SU-DHL-6 (cell line): Measurements from ENCODE around the gene SAXO1.

Source experiments
- H2AFZ ChIP-seq: fragments of 200-600 bp; sonication (generic); 2 replicates; pipeline ENCODE4 v1.6.1; 2014; ENCODE audit warnings: low read depth, mild to moderate bottlenecking, moderate library complexity, mixed read lengths, antibody characterized with exemption, low read length; ENCODE audit not compliant: severe bottlenecking
- H3F3A ChIP-seq: fragments of 200-600 bp; shearing (Covaris generic); 2 replicates; pipeline ENCODE4 v1.6.0; 2016; ENCODE audit warnings: antibody characterized with exemption, mild to moderate bottlenecking; ENCODE audit not compliant: insufficient read depth
- H3K27ac ChIP-seq: fragments of 200-600 bp; sonication (generic); 2 replicates; pipeline ENCODE4 v1.5.1; 2016; ENCODE audit warnings: low read depth, mild to moderate bottlenecking, low read length, moderate library complexity, mixed read lengths
- H3K27me3 ChIP-seq: fragments of 200-600 bp; sonication (generic), shearing (Covaris generic); 2 replicates; pipeline ENCODE4 v1.6.0; 2014; ENCODE audit warnings: mild to moderate bottlenecking, low read length
- H3K36me3 ChIP-seq: fragments of 200-600 bp; sonication (generic); 2 replicates; pipeline ENCODE4 v1.6.1; 2014; ENCODE audit warnings: mild to moderate bottlenecking, low read length, mixed read lengths
- H3K4me2 ChIP-seq: fragments of 300-600, 200-600 bp; shearing (Covaris generic), sonication (generic); 2 replicates; pipeline ENCODE4 v1.6.0; 2014; ENCODE audit warnings: low read length, low read depth, mild to moderate bottlenecking; ENCODE audit not compliant: poor library complexity, severe bottlenecking
- H3K4me3 ChIP-seq: fragments of 200-600 bp; sonication (generic); 2 replicates; pipeline ENCODE4 v1.5.1; 2014; ENCODE audit warnings: antibody characterized with exemption, low read length, mild to moderate bottlenecking, mixed read lengths; ENCODE audit not compliant: insufficient read depth, poor library complexity, severe bottlenecking
- H3K79me2 ChIP-seq: fragments of 200-600 bp; sonication (generic); 2 replicates; pipeline ENCODE4 v1.6.1; 2014; ENCODE audit warnings: mild to moderate bottlenecking, low read length, moderate library complexity; ENCODE audit not compliant: insufficient read depth
- H3K9ac ChIP-seq: fragments of 200-600 bp; sonication (generic); 2 replicates; pipeline ENCODE4 v1.7.0; 2014; ENCODE audit warnings: mild to moderate bottlenecking, low read length
- H3K9me2 ChIP-seq: fragments of 200-600 bp; sonication (generic); replicated peaks from 2 replicates; pipeline ENCODE4 v1.6.1; 2014; ENCODE audit warnings: low read length; ENCODE audit not compliant: insufficient read depth
- H3K9me3 ChIP-seq: fragments of 200-600 bp; sonication (generic); 2 replicates; pipeline ENCODE4 v1.6.1; 2014; ENCODE audit warnings: low read length, mixed read lengths; ENCODE audit not compliant: insufficient read depth
- H4K20me1 ChIP-seq: fragments of 200-600 bp; sonication (generic); 2 replicates; pipeline ENCODE4 v1.6.1; 2014; ENCODE audit warnings: low read depth, mild to moderate bottlenecking, antibody characterized with exemption, low read length, moderate library complexity, mixed read lengths
- CTCF ChIP-seq: fragments of 200-600 bp; sonication (generic); IDR thresholded peaks from one replicate; pipeline ENCODE4 v1.5.1; 2017; ENCODE audit warnings: antibody characterized with exemption, mild to moderate bottlenecking, low read length, moderate library complexity; ENCODE audit not compliant: insufficient read depth, poor library complexity, severe bottlenecking
- EZH2phosphoT487 ChIP-seq: fragments of 200-600 bp; sonication (generic), shearing (Covaris generic); conservative IDR thresholded peaks from 2 replicates; pipeline ENCODE4 v1.6.1; 2018; ENCODE audit warnings: mild to moderate bottlenecking, antibody characterized with exemption, low read length, moderate library complexity, mixed read lengths

Gene SAXO1

GRCh38 chr9:18905028-18905882 lies 127.8 kb downstream of the SAXO1 start:
- Histone ChIP-seq H3K27me3 (no peaks in the 10 kb centered on the region), H3K36me3 (no peaks in the 10 kb centered on the region), H3K79me2 (no peaks in the 10 kb centered on the region), H3K4me3 (no peak overlapping the region), H3K9me3 (no peaks in the 10 kb centered on the region), H4K20me1 (no peaks in the 10 kb centered on the region), H3K9me2 (no peaks in the 10 kb centered on the region), H2AFZ (no peak overlapping the region), H3K9ac (no peak overlapping the region), H3F3A (no peaks in the 10 kb centered on the region), H3K27ac (no peak overlapping the region), H3K4me2 (no peak overlapping the region)
- TF ChIP-seq EZH2phosphoT487: no peak

- Histone ChIP-seq H3K4me2 (no peak overlapping the region), H3K27me3 (no peaks in the 10 kb centered on the region), H3K9ac (no peak overlapping the region), H3K36me3 (no peaks in the 10 kb centered on the region), H3K79me2 (no peaks in the 10 kb centered on the region), H2AFZ (no peak overlapping the region), H3K27ac (no peak overlapping the region), H4K20me1 (no peaks in the 10 kb centered on the region), H3K9me2 (no peaks in the 10 kb centered on the region), H3K9me3 (no peaks in the 10 kb centered on the region), H3F3A (no peaks in the 10 kb centered on the region), H3K4me3 (no peak overlapping the region)
- TF ChIP-seq CTCF (no peak), EZH2phosphoT487 (no peak)
These were observed 129.6 kb downstream of the SAXO1 start for GRCh38 chr9:18903450-18903849.

GRCh38 chr9:18896531-18897179 lies 136.4 kb downstream of the SAXO1 start:
- no peak for TF ChIP-seq CTCF
- no peak for TF ChIP-seq EZH2phosphoT487
- Histone ChIP-seq H3K36me3 (no peaks in the 10 kb centered on the region), H3K4me3 (no peak overlapping the region), H2AFZ (no peak overlapping the region), H3K79me2 (no peaks in the 10 kb centered on the region), H3F3A (no peaks in the 10 kb centered on the region), H3K9me2 (no peaks in the 10 kb centered on the region), H4K20me1 (no peaks in the 10 kb centered on the region), H3K27me3 (no peaks in the 10 kb centered on the region), H3K27ac (no peak overlapping the region), H3K9me3 (no peaks in the 10 kb centered on the region), H3K4me2 (no peak overlapping the region), H3K9ac (no peak overlapping the region)

GRCh38 chr9:18896004-18896403 lies 137.0 kb downstream of the SAXO1 start:
- Histone ChIP-seq H3K9me3 (no peaks in the 10 kb centered on the region), H3K79me2 (no peaks in the 10 kb centered on the region), H3K27ac (no peak overlapping the region), H3K9ac (no peak overlapping the region), H3F3A (no peaks in the 10 kb centered on the region), H4K20me1 (no peaks in the 10 kb centered on the region), H3K9me2 (no peaks in the 10 kb centered on the region), H3K36me3 (no peaks in the 10 kb centered on the region), H2AFZ (no peak overlapping the region), H3K4me3 (no peak overlapping the region), H3K4me2 (no peak overlapping the region), H3K27me3 (no peaks in the 10 kb centered on the region)
- TF ChIP-seq EZH2phosphoT487 (no peak), CTCF (no peak)
